Measurements from ENCODE around the gene FRMPD4.
A peak's percentile ranks its signal among the peaks of the same experiment; 100 is the strongest.

FRMPD4 gene

DNA sequence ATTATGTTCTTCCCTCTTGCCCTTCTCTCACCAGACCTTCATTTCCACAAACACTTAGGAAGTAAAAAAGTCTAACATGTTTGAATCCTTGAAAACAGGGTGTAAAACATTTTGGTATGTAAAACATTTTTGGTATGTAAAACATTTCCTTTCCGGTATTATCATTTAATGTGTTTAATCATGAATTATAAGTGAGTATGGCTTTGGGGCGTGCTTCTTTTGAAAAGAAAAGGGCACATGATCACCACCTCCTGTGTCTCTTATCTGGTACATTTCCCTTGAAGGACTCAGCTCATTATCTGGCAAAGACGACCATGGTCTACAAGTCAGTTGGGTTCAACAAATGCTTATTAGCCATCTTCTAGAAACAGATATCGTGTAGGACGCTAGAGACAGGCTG is 283.6 kb downstream of the FRMPD4 start:
- H3K4me3 ChIP-seq (replicated peaks in 1 of 2; ENCODE audit: low read depth in 2 of 2, low read length in 2 of 2) = no peak overlapping the region
- DNase-seq (ENCODE audit: low read depth in 2 of 2) = peak; percentile 41 to 42
- no peak for TF ChIP-seq CTCF (IDR thresholded peaks at IDR 0.05; ENCODE audit: low read depth, low read length)

- no peak for DNase-seq (ENCODE audit: low read depth in 2 of 2)
- H3K4me3 ChIP-seq (replicated peaks in 1 of 2; ENCODE audit: low read depth in 2 of 2, low read length in 2 of 2) = no peak overlapping the region
- no peak for TF ChIP-seq CTCF (IDR thresholded peaks at IDR 0.05; ENCODE audit: low read depth, low read length)
These were observed 285.1 kb downstream of the FRMPD4 start for GRCh38 chrX:12423346-12423745.

DNA sequence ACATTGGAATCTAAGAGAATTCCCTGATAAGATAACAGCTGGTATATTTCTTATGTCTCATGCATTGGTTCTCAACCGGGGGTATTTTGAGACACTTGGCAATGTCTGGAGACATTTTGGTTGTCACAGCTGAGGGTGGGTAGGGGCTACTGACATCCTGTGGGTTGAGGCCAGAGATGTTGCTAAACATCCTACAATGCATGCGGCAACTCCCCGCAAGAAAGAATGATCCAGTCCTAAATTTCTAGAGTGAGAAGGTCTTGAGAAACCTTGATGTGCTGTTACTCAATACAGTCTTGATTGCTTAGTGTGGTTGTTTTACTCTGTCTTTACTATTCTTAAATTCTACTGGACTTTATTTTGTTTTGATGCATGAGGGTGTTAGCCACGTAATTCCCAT is 287.2 kb downstream of the FRMPD4 start:
- no peak for TF ChIP-seq CTCF (IDR thresholded peaks at IDR 0.05; ENCODE audit: low read depth, low read length)
- H3K4me3 ChIP-seq (replicated peaks in 1 of 2; ENCODE audit: low read depth in 2 of 2, low read length in 2 of 2) = no peak overlapping the region
- peak in 1 of 2 donors; percentile 59 for DNase-seq (ENCODE audit: low read depth in 2 of 2)

- no peak overlapping the region for H3K4me3 ChIP-seq (replicated peaks in 1 of 2; ENCODE audit: low read depth in 2 of 2, low read length in 2 of 2)
- no peak for TF ChIP-seq CTCF (IDR thresholded peaks at IDR 0.05; ENCODE audit: low read depth, low read length)
- DNase-seq (ENCODE audit: low read depth in 2 of 2) = no peak
These were observed 288.1 kb downstream of the FRMPD4 start for GRCh38 chrX:12426420-12426819.

- TF ChIP-seq CTCF (IDR thresholded peaks at IDR 0.05; ENCODE audit: low read depth, low read length) = no peak
- no peak for DNase-seq (ENCODE audit: low read depth in 2 of 2)
- no peak overlapping the region for H3K4me3 ChIP-seq (replicated peaks in 1 of 2; ENCODE audit: low read depth in 2 of 2, low read length in 2 of 2)
These were observed 296.2 kb downstream of the FRMPD4 start for GRCh38 chrX:12434493-12434892.

DNA sequence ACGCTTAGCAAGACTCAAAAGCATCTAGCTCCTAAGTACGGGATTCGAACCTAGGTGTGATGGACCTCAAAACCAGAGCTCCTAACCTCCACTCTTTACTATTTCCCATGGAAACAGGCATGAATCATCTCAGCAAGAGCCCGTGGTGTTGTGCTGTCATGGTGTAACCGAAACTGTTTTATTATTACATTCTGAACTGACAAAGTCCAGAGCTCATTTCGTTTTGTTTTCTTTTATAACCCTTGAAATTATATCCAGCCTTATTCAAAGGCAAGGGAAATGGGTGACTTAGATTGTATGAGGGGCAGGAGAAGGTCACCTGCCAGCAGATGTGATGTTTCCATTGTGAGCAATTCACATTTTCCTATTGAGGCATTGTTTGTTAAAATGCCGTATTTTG is 301.1 kb downstream of the FRMPD4 start:
- no peak overlapping the region for H3K4me3 ChIP-seq (replicated peaks in 1 of 2; ENCODE audit: low read depth in 2 of 2, low read length in 2 of 2)
- no peak for DNase-seq (ENCODE audit: low read depth in 2 of 2)
- no peak for TF ChIP-seq CTCF (IDR thresholded peaks at IDR 0.05; ENCODE audit: low read depth, low read length)

GRCh38 chrX:12440246-12440645 is 302.0 kb downstream of the FRMPD4 start:
- no peak overlapping the region for H3K4me3 ChIP-seq (replicated peaks in 1 of 2; ENCODE audit: low read depth in 2 of 2, low read length in 2 of 2)
- DNase-seq (ENCODE audit: low read depth in 2 of 2) = no peak
- TF ChIP-seq CTCF (IDR thresholded peaks at IDR 0.05; ENCODE audit: low read depth, low read length) = no peak

Data from cardiac fibroblast (primary cell).